Common myeloid progenitor, CD34-positive (primary cell): ENCODE data around the gene TEX13D.
"Not testable (repeated sequence)": the region's sequence is repeated elsewhere in the genome, so short reads cannot be mapped to it uniquely, and the experiment has no call there.

Experiments used
- CTCF ChIA-PET: fragments of 350-600 bp; sonication (Branson Sonifier 250); formaldehyde crosslinking; loops from one replicate; lab custom pipeline; 2021; ENCODE audit warnings: antibody characterized with exemption; lab: Charles Lee
- POLR2A ChIA-PET: fragments of 350-600 bp; sonication (Branson Sonifier 250); formaldehyde crosslinking; loops from one replicate; lab custom pipeline; 2021; ENCODE audit warnings: antibody characterized with exemption; lab: Charles Lee
- DNase-seq, 3 donors: peaks; one replicate each; pipeline versions ENCODE4 v3.0.0 to v3.0.0-alpha.2; 2013
- H3K27ac ChIP-seq, 2 experiments: 1 replicate in 1 of 2; 2 replicates in 1 of 2; pipeline ENCODE4 v1.7.0; 2013; ENCODE audit warnings: inconsistent platforms in 2 of 2, low read length in 2 of 2, mild to moderate bottlenecking in 2 of 2, low read depth in 1 of 2, moderate library complexity in 1 of 2; ENCODE audit not compliant: severe bottlenecking in 2 of 2, insufficient read depth in 1 of 2, poor library complexity in 1 of 2
- H3K27me3 ChIP-seq, 5 experiments: replicated peaks in 2 of 5; 1 replicate in 3 of 5; 2 replicates in 2 of 5; pipeline versions ENCODE4 v1.6.1 to v1.7.0; 2013; ENCODE audit warnings: low read length in 4 of 5, mild to moderate bottlenecking in 2 of 5, moderate library complexity in 2 of 5, inconsistent platforms in 1 of 5; ENCODE audit not compliant: insufficient read depth in 5 of 5, control insufficient read depth in 4 of 5
- H3K36me3 ChIP-seq, 4 experiments: 1 replicate in 2 of 4; 2 replicates in 2 of 4; pipeline versions ENCODE4 v1.6.1 to v1.7.0; 2013; ENCODE audit warnings: low read length in 3 of 4, control low read depth in 1 of 4, mild to moderate bottlenecking in 1 of 4; ENCODE audit not compliant: control insufficient read depth in 4 of 4, insufficient read depth in 4 of 4
- H3K4me1 ChIP-seq, 4 experiments: 1 replicate in 3 of 4; 2 replicates in 1 of 4; pipeline versions ENCODE4 v1.6.1 to v1.7.1; 2013; ENCODE audit warnings: low read length in 3 of 4, mild to moderate bottlenecking in 3 of 4, control low read depth in 1 of 4, inconsistent platforms in 1 of 4, moderate library complexity in 1 of 4; ENCODE audit not compliant: control insufficient read depth in 4 of 4, insufficient read depth in 4 of 4; ENCODE audit errors: control extremely low read depth in 1 of 4
- H3K4me3 ChIP-seq, 7 experiments: 1 replicate in 4 of 7; 2 replicates in 3 of 7; pipeline versions ENCODE4 v1.5.1 to v1.7.0; 2013; ENCODE audit warnings: mild to moderate bottlenecking in 7 of 7, low read length in 6 of 7, moderate library complexity in 6 of 7, inconsistent platforms in 2 of 7, low read depth in 2 of 7, control low read depth in 1 of 7; ENCODE audit not compliant: insufficient read depth in 4 of 7, control insufficient read depth in 1 of 7; ENCODE audit errors: extremely low read depth in 1 of 7
- H3K9me3 ChIP-seq, 5 experiments: 1 replicate in 4 of 5; 2 replicates in 1 of 5; pipeline versions ENCODE4 v1.6.1 to v1.7.1; 2013; ENCODE audit warnings: low read length in 4 of 5, mild to moderate bottlenecking in 2 of 5, inconsistent platforms in 1 of 5, low read depth in 1 of 5, moderate library complexity in 1 of 5; ENCODE audit not compliant: control insufficient read depth in 4 of 5, insufficient read depth in 2 of 5; ENCODE audit errors: control extremely low read depth in 1 of 5
- WGBS: methylation state at CpG from one replicate; pipeline ENCODE4 v1.1.5; 2013; ENCODE audit not compliant: insufficient coverage; 5-methylcytosine and 5-hydroxymethylcytosine counted together

TEX13D gene

GRCh38 chrX:124328765-124329164 is 3.7 kb upstream of the TEX13D start:
- Histone ChIP-seq H3K4me1 (no peaks in the 10 kb centered on the region), H3K9me3 (no peaks in the 10 kb centered on the region), H3K36me3 (no peaks in the 10 kb centered on the region), H3K27ac (no peak overlapping the region), H3K4me3 (no peak overlapping the region), H3K27me3 (no peaks in the 10 kb centered on the region)
- DNase-seq, result no peak
- ChIA-PET POLR2A (no interaction called here), CTCF (no interaction called here)
- WGBS, result no CpG with 5 or more reads among the region's 1 CpG

- Histone ChIP-seq H3K27me3 (no peaks in the 10 kb centered on the region), H3K4me3 (no peak overlapping the region), H3K4me1 (no peaks in the 10 kb centered on the region), H3K9me3 (no peaks in the 10 kb centered on the region), H3K27ac (no peak overlapping the region), H3K36me3 (no peaks in the 10 kb centered on the region)
- ChIA-PET CTCF (no interaction called here), POLR2A (no interaction called here)
- WGBS, result 88% methylated on average over 6 of the region's 6 CpGs
- no peak for DNase-seq
Observed at GRCh38 chrX:124333862-124334261, 1.4 kb downstream of the TEX13D start.

GRCh38 chrX:124334555-124334954 is 2.1 kb downstream of the TEX13D start:
- 86% methylated on average over 2 of the region's 2 CpGs for WGBS
- H3K4me3 ChIP-seq, H3K27ac ChIP-seq, H3K4me1 ChIP-seq, DNase-seq, CTCF ChIA-PET, H3K27me3 ChIP-seq, H3K9me3 ChIP-seq, POLR2A ChIA-PET, H3K36me3 ChIP-seq: not testable (repeated sequence)

- no peak overlapping the region for H3K27ac ChIP-seq
- no peak overlapping the region for H3K4me3 ChIP-seq
- H3K9me3 ChIP-seq, result no peaks in the 10 kb centered on the region
- POLR2A ChIA-PET, result no interaction called here
- peak in 1 of 3 donors; percentile 12 for DNase-seq
- WGBS, result 60% methylated on average over 1 of the region's 1 CpG
- no peaks in the 10 kb centered on the region for H3K36me3 ChIP-seq
- H3K4me1 ChIP-seq, result no peaks in the 10 kb centered on the region
- CTCF ChIA-PET, result no interaction called here
- H3K27me3 ChIP-seq, result no peaks in the 10 kb centered on the region
Observed at GRCh38 chrX:124335598-124335997, 3.1 kb downstream of the TEX13D start.

- H3K36me3 ChIP-seq, result no peaks in the 10 kb centered on the region
- no peaks in the 10 kb centered on the region for H3K9me3 ChIP-seq
- ChIA-PET CTCF (no interaction called here), POLR2A (no interaction called here)
- H3K4me3 ChIP-seq, result no peak overlapping the region
- H3K4me1 ChIP-seq, result peaks cover 0 to 4% (median 0%) of the 10 kb centered on the region in 4 experiments
- 43% methylated on average over 1 of the region's 1 CpG for WGBS
- no peak for DNase-seq
- H3K27me3 ChIP-seq, result no peaks in the 10 kb centered on the region
- no peak overlapping the region for H3K27ac ChIP-seq
Observed at GRCh38 chrX:124337916-124338315, 5.5 kb downstream of the TEX13D start.

GRCh38 chrX:124338733-124339514 is 6.5 kb downstream of the TEX13D start:
- ChIA-PET CTCF (interaction anchor here (1.1 kb wide), 1 partner anchor 127 kb away, joined by 4 read pairs; no protein-coding TSS in a partner anchor), POLR2A (no interaction called here)
- Histone ChIP-seq H3K4me1 (peaks cover 0 to 4% (median 0%) of the 10 kb centered on the region in 4 experiments), H3K27ac (no peak overlapping the region), H3K36me3 (no peaks in the 10 kb centered on the region), H3K27me3 (no peaks in the 10 kb centered on the region), H3K9me3 (no peaks in the 10 kb centered on the region), H3K4me3 (no peak overlapping the region)
- no peak for DNase-seq
- 86% methylated on average over 6 of the region's 6 CpGs for WGBS

GRCh38 chrX:124341396-124342132 is 9.1 kb downstream of the TEX13D start:
- H3K9me3 ChIP-seq, result no peaks in the 10 kb centered on the region
- POLR2A ChIA-PET, result no interaction called here
- no peaks in the 10 kb centered on the region for H3K27me3 ChIP-seq
- H3K4me3 ChIP-seq, result no peak overlapping the region
- 0% methylated on average over 1 of the region's 7 CpGs for WGBS
- no peaks in the 10 kb centered on the region for H3K36me3 ChIP-seq
- peak in 2 of 3 donors; percentile 18 to 45 for DNase-seq
- H3K4me1 ChIP-seq, result peaks cover 0 to 4% (median 0%) of the 10 kb centered on the region in 4 experiments
- no peak overlapping the region for H3K27ac ChIP-seq
- CTCF ChIA-PET, result no interaction called here
